GM23338 (cell line): ENCODE results near the gene MINDY3.

Experiments used
- CREB1 ChIP-seq: fragments of 250-450 bp; sonication (Bioruptor Pico); IDR thresholded peaks from 2 replicates; pipeline ENCODE4 v1.5.0; 2020; ENCODE audit warnings: low read depth, mild to moderate bottlenecking, moderate library complexity
- CTCF ChIP-seq, 2 experiments: fragments of 200-600 bp in 1 of 2; sonication (generic) in 1 of 2; conservative IDR thresholded peaks; 2 replicates each; pipeline versions ENCODE4 v1.5.1 to v1.6.1; 2016 to 2017; ENCODE audit warnings: antibody characterized with exemption in 2 of 2, low read depth in 2 of 2, mild to moderate bottlenecking in 2 of 2, moderate library complexity in 1 of 2
- ETS1 ChIP-seq: IDR thresholded peaks from 2 replicates; pipeline ENCODE4 v1.6.1; 2016; ENCODE audit warnings: antibody characterized with exemption
- EZH2 ChIP-seq: fragments of 200-600 bp; sonication (generic); IDR thresholded peaks from one replicate; pipeline ENCODE4 v1.8.0; 2017; ENCODE audit warnings: antibody characterized with exemption, mild to moderate bottlenecking, low read depth; ENCODE audit not compliant: unreplicated experiment
- JUNB ChIP-seq: IDR thresholded peaks from one replicate; pipeline ENCODE4 v1.6.1; 2016; ENCODE audit warnings: antibody characterized with exemption; ENCODE audit not compliant: unreplicated experiment
- POLR2AphosphoS5 ChIP-seq: IDR thresholded peaks from 2 replicates; pipeline ENCODE4 v1.6.1; 2016; ENCODE audit warnings: antibody characterized with exemption, low read depth
- ZNF462 ChIP-seq: fragments of 250-450 bp; sonication (Bioruptor Pico); IDR thresholded peaks from 2 replicates; pipeline ENCODE4 v1.5.0; 2020; ENCODE audit warnings: mild to moderate bottlenecking, moderate library complexity
- TF ChIP-seq, protein P1 (sequence below): IDR thresholded peaks from one replicate; pipeline ENCODE4 v1.6.1; 2018; ENCODE audit warnings: antibody characterized with exemption; ENCODE audit not compliant: unreplicated experiment

- TF ChIP-seq CTCF (conservative IDR thresholded peaks at IDR 0.05; ENCODE audit: low read depth in 2 of 2) (no peak), CREB1 (CRISPR knock-in tag) (no peak), EZH2 (no peak), ETS1 (no peak), ZNF462 (no peak), JUNB (no peak), POLR2AphosphoS5 (no peak)
- TF ChIP-seq, protein P1, sequence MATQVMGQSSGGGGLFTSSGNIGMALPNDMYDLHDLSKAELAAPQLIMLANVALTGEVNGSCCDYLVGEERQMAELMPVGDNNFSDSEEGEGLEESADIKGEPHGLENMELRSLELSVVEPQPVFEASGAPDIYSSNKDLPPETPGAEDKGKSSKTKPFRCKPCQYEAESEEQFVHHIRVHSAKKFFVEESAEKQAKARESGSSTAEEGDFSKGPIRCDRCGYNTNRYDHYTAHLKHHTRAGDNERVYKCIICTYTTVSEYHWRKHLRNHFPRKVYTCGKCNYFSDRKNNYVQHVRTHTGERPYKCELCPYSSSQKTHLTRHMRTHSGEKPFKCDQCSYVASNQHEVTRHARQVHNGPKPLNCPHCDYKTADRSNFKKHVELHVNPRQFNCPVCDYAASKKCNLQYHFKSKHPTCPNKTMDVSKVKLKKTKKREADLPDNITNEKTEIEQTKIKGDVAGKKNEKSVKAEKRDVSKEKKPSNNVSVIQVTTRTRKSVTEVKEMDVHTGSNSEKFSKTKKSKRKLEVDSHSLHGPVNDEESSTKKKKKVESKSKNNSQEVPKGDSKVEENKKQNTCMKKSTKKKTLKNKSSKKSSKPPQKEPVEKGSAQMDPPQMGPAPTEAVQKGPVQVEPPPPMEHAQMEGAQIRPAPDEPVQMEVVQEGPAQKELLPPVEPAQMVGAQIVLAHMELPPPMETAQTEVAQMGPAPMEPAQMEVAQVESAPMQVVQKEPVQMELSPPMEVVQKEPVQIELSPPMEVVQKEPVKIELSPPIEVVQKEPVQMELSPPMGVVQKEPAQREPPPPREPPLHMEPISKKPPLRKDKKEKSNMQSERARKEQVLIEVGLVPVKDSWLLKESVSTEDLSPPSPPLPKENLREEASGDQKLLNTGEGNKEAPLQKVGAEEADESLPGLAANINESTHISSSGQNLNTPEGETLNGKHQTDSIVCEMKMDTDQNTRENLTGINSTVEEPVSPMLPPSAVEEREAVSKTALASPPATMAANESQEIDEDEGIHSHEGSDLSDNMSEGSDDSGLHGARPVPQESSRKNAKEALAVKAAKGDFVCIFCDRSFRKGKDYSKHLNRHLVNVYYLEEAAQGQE, result no peak
Observed at GRCh38 chr10:15843695-15844094, 16.6 kb downstream of the MINDY3 start.
